ENCODE results near the gene LGR6.

Gene LGR6

GRCh38 chr1:202355944-202356553 lies 162.4 kb downstream of the LGR6 start:
- no peak overlapping the region for H3K4me2 ChIP-seq
- H3K9ac ChIP-seq, result no peak overlapping the region
- H3K79me2 ChIP-seq (ENCODE audit: insufficient read depth, low read depth), result peaks cover 38% of the 10 kb centered on the region; the same call in 1 of the 2 replicates
- no peak overlapping the region for H3K4me3 ChIP-seq (IDR thresholded peaks at IDR 0.05; ENCODE audit: insufficient read depth, low read depth, low read length)
- TF ChIP-seq CTCF (conservative IDR thresholded peaks at IDR 0.05; ENCODE audit: low read depth, low read length), result no peak
- no peak overlapping the region for H2AFZ ChIP-seq (ENCODE audit: low read depth)
- H4K20me1 ChIP-seq (ENCODE audit: insufficient read depth), result no peaks in the 10 kb centered on the region
- H3K27me3 ChIP-seq (ENCODE audit: insufficient read depth, low read depth), result no peaks in the 10 kb centered on the region
- H3K4me1 ChIP-seq (ENCODE audit: low read depth, poor library complexity, severe bottlenecking), result peaks cover 9% of the 10 kb centered on the region
- no peak overlapping the region for H3K27ac ChIP-seq
- no peaks in the 10 kb centered on the region for H3K36me3 ChIP-seq (ENCODE audit: insufficient read depth)

- H3K36me3 ChIP-seq (ENCODE audit: insufficient read depth), result no peaks in the 10 kb centered on the region
- no peak overlapping the region for H2AFZ ChIP-seq (ENCODE audit: low read depth)
- peaks cover 29% of the 10 kb centered on the region; the same call in 1 of the 2 replicates for H3K79me2 ChIP-seq (ENCODE audit: insufficient read depth, low read depth)
- no peaks in the 10 kb centered on the region for H4K20me1 ChIP-seq (ENCODE audit: insufficient read depth)
- no peak overlapping the region for H3K27ac ChIP-seq
- H3K4me3 ChIP-seq (IDR thresholded peaks at IDR 0.05; ENCODE audit: insufficient read depth, low read depth, low read length), result no peak overlapping the region
- H3K27me3 ChIP-seq (ENCODE audit: insufficient read depth, low read depth), result no peaks in the 10 kb centered on the region
- H3K4me1 ChIP-seq (ENCODE audit: low read depth, poor library complexity, severe bottlenecking), result peaks cover 6% of the 10 kb centered on the region
- H3K9ac ChIP-seq, result no peak overlapping the region
- no peak overlapping the region for H3K4me2 ChIP-seq
- no peak for TF ChIP-seq CTCF (conservative IDR thresholded peaks at IDR 0.05; ENCODE audit: low read depth, low read length)
Observed at GRCh38 chr1:202357506-202357905, 163.9 kb downstream of the LGR6 start.

GRCh38 chr1:202361224-202361623 lies 167.6 kb downstream of the LGR6 start:
- no peaks in the 10 kb centered on the region for H4K20me1 ChIP-seq (ENCODE audit: insufficient read depth)
- no peak for TF ChIP-seq CTCF (conservative IDR thresholded peaks at IDR 0.05; ENCODE audit: low read depth, low read length)
- no peak overlapping the region for H2AFZ ChIP-seq (ENCODE audit: low read depth)
- no peak overlapping the region for H3K27ac ChIP-seq
- no peak overlapping the region for H3K9ac ChIP-seq
- no peaks in the 10 kb centered on the region for H3K27me3 ChIP-seq (ENCODE audit: insufficient read depth, low read depth)
- no peaks in the 10 kb centered on the region for H3K36me3 ChIP-seq (ENCODE audit: insufficient read depth)
- H3K79me2 ChIP-seq (ENCODE audit: insufficient read depth, low read depth), result peaks cover 30% of the 10 kb centered on the region; the same call in 1 of the 2 replicates
- H3K4me3 ChIP-seq (IDR thresholded peaks at IDR 0.05; ENCODE audit: insufficient read depth, low read depth, low read length), result no peak overlapping the region
- peaks cover 6% of the 10 kb centered on the region for H3K4me1 ChIP-seq (ENCODE audit: low read depth, poor library complexity, severe bottlenecking)
- no peak overlapping the region for H3K4me2 ChIP-seq

- Histone ChIP-seq H3K4me3 (IDR thresholded peaks at IDR 0.05; ENCODE audit: insufficient read depth, low read depth, low read length) (no peak overlapping the region), H3K79me2 (ENCODE audit: insufficient read depth, low read depth) (peaks cover 30% of the 10 kb centered on the region; the same call in 1 of the 2 replicates), H2AFZ (ENCODE audit: low read depth) (no peak overlapping the region), H3K4me2 (no peak overlapping the region), H3K4me1 (ENCODE audit: low read depth, poor library complexity, severe bottlenecking) (peaks cover 6% of the 10 kb centered on the region), H3K9ac (no peak overlapping the region), H3K36me3 (ENCODE audit: insufficient read depth) (no peaks in the 10 kb centered on the region), H3K27me3 (ENCODE audit: insufficient read depth, low read depth) (no peaks in the 10 kb centered on the region), H4K20me1 (ENCODE audit: insufficient read depth) (no peaks in the 10 kb centered on the region), H3K27ac (no peak overlapping the region)
- no peak for TF ChIP-seq CTCF (conservative IDR thresholded peaks at IDR 0.05; ENCODE audit: low read depth, low read length)
Observed at GRCh38 chr1:202361701-202362100, 168.1 kb downstream of the LGR6 start.
